Measurements from ENCODE around the gene ZBTB32. TPM values are rescaled to one million over a fixed set of nuclear protein-coding genes. Genes with fewer than 3 reads are reported as not detected.

Gene ZBTB32
- total RNA-seq, 2 experiments from 2014 or later: 2.2 to 3.3 TPM

GRCh38 chr19:35716801-35717664, 12.7 kb downstream of the ZBTB32 start:
- TF ChIP-seq CTCF (IDR thresholded peaks at IDR 0.05): peak; percentile 95
- peak overlapping the region; percentile 73 to 76 for H3K27ac ChIP-seq (ENCODE audit: low read depth in 1 of 2, low read length in 2 of 2)
- H3K4me1 ChIP-seq (ENCODE audit: insufficient read depth, low read length): peaks cover 71% of the 10 kb centered on the region
- Mint-ChIP-seq H3K9me3 (no peaks in the 10 kb centered on the region), H3K4me1 (ENCODE audit: low read depth) (peaks cover 70% of the 10 kb centered on the region), H3K27ac (peak overlapping the region; percentile 89), H3K27me3 (no peaks in the 10 kb centered on the region), H3K36me3 (ENCODE audit: low read depth) (peaks cover 34% of the 10 kb centered on the region), H3K4me3 (peak overlapping the region; percentile 93)
- intact Hi-C loops (cut with DNase I, micrococcal nuclease): loop anchor here (1.0 to 10.0 kb wide), 13 partner anchors 15 to 452 kb away; partner anchors contain the start of genes PROSER3 (in 2 of the 2), PSENEN (in 2 of the 2), U2AF1L4 (in 2 of the 2) and COX6B1 (in 1 of the 2)
- H3K36me3 ChIP-seq (ENCODE audit: insufficient read depth, low read length): peaks cover 22% of the 10 kb centered on the region
- H3K27me3 ChIP-seq (ENCODE audit: control insufficient read depth in 1 of 2, insufficient read depth in 2 of 2, low read length in 2 of 2): no peaks in the 10 kb centered on the region
- ChIA-PET POLR2A (interaction anchor here (1.4 to 6.3 kb wide), 6 partner anchors 15 to 28 kb away, joined by 6 to 63 read pairs (median 14); partner anchors contain the start of genes IGFLR1, PSENEN and U2AF1L4), CTCF (interaction anchor here (0.6 to 1.0 kb wide), 2 partner anchors 34 to 213 kb away, joined by 3 to 4 read pairs; no protein-coding TSS in a partner anchor)
- H3K9me3 ChIP-seq (ENCODE audit: control insufficient read depth in 1 of 2, insufficient read depth in 1 of 2, low read length in 2 of 2): no peaks in the 10 kb centered on the region
- H3K4me3 ChIP-seq (ENCODE audit: low read length): peak overlapping the region; percentile 96
- DNase-seq (peak; percentile 92 to 99 (median 96)), ATAC-seq (ENCODE audit: poor library complexity) (peak; percentile 85)

GRCh38 chr19:35717665-35718344, 13.4 kb downstream of the ZBTB32 start, which contains the start of gene KMT2B:
KMT2B (plus strand) TSS chr19:35718003; CDS start chr19:35718019, 16 bp downstream.
- Histone ChIP-seq H3K9me3 (ENCODE audit: control insufficient read depth in 1 of 2, insufficient read depth in 1 of 2, low read length in 2 of 2) (no peaks in the 10 kb centered on the region), H3K27ac (ENCODE audit: low read depth in 1 of 2, low read length in 2 of 2) (peak within 1 kb of the TSS; percentile 73 to 76), H3K4me3 (ENCODE audit: low read length) (peak within 1 kb of the TSS; percentile 96), H3K27me3 (ENCODE audit: control insufficient read depth in 1 of 2, insufficient read depth in 2 of 2, low read length in 2 of 2) (no peaks in the 10 kb centered on the region), H3K4me1 (ENCODE audit: insufficient read depth, low read length) (peaks cover 63% of the 10 kb centered on the region), H3K36me3 (ENCODE audit: insufficient read depth, low read length) (peaks cover 30% of the 10 kb centered on the region)
- POLR2A ChIA-PET: interaction anchor here (1.0 to 2.1 kb wide), 10 partner anchors 10 to 397 kb away, joined by 3 to 20 read pairs (median 8); partner anchors contain the start of genes IGFLR1, LIN37, POLR2I and PSENEN
- peaks cover 62% of the 10 kb centered on the region for H3K4me1 Mint-ChIP-seq (ENCODE audit: low read depth)
- ATAC-seq (ENCODE audit: poor library complexity) (peak; percentile 28), DNase-seq (no peak)
- CTCF ChIA-PET: no interaction called here
- peaks cover 42% of the 10 kb centered on the region for H3K36me3 Mint-ChIP-seq (ENCODE audit: low read depth)
- H3K27me3 Mint-ChIP-seq: no peaks in the 10 kb centered on the region
- H3K27ac Mint-ChIP-seq: peak within 1 kb of the TSS; percentile 89
- no peaks in the 10 kb centered on the region for H3K9me3 Mint-ChIP-seq
- peak within 1 kb of the TSS; percentile 95 for H3K4me3 Mint-ChIP-seq
- intact Hi-C loops (cut with DNase I, micrococcal nuclease): loop anchor here (1.0 to 10.0 kb wide), 11 partner anchors 16 to 453 kb away; partner anchors contain the start of genes PROSER3 (in 2 of the 2), PSENEN (in 2 of the 2), U2AF1L4 (in 2 of the 2) and COX6B1 (in 1 of the 2)
- TF ChIP-seq CTCF (IDR thresholded peaks at IDR 0.05): no peak

Measured in CD4-positive, alpha-beta T cell (primary cell).